Hematopoietic multipotent progenitor cell (in vitro differentiated cells): ENCODE results near the gene LLCFC1. TPM values are rescaled to one million over a fixed set of nuclear protein-coding genes. Genes with fewer than 3 reads are reported as not detected.
"Not testable (repeated sequence)": the region's sequence is repeated elsewhere in the genome, so short reads cannot be mapped to it uniquely, and the experiment has no call there.

ENCODE experiments used
- DNase-seq, 3 donors: peaks; one replicate each; pipeline ENCODE4 v3.0.0-alpha.2; 2011 to 2015; ENCODE audit warnings: low read depth in 2 of 3, low spot score in 2 of 3
- total RNA-seq: library from RNA; depleted of rRNA; stranded (reverse); fragments of >200 nt; gene quantifications from one replicate; pipeline ENCODE4 v1.2.3, GENCODE V29; 2012

Gene LLCFC1
- total RNA-seq, 1 donor, result not detected

DNA sequence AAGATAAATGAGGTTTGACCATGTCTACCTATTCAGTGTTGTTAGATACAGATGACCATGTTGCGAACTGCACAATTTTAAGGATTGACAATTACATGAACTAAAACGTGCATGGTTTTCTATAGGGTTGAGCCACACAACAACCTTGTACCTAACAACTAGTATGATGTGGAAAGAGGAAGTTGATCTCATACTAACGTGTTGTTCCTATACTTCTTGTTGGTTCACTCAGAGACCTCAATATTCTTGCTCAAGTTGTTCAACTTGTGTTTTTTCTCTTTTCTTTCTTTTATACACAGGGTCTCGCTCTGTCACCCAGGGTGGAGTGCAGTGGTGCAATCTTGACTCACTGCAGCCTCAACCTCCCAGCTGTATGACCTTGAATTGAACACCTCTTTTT is 28.9 kb downstream of the LLCFC1 start:
- DNase-seq, result peak in 1 of 3 donors; percentile 6

GRCh38 chr7:142969183-142969582 is 29.9 kb downstream of the LLCFC1 start:
- DNase-seq, result no peak

DNA sequence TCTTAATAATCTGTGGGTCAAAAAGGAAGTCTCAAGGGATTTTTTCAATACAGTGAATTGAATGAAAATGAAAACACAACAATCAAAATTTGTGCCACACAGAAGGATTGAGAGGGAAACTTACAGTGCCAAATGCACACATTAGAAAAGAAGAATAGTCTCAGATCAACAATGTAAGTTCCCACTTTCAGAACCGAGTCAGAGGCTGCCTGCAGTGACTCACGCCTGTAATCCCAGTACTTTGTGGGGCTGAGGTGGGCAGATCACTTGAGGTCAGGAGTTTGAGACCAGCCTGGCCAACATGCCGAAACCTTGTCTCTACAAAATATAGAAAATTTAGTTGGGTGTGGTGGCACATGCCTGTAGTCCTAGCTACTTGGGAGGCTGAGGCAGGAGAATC is 35.3 kb downstream of the LLCFC1 start:
- DNase-seq, result no peak

- not testable (repeated sequence) for DNase-seq
Observed at GRCh38 chr7:142978402-142978801, 39.1 kb downstream of the LLCFC1 start.

GRCh38 chr7:142983825-142984224 is 44.5 kb downstream of the LLCFC1 start:
- DNase-seq, result no peak

- no peak for DNase-seq
Observed at GRCh38 chr7:142984297-142984696, 45.0 kb downstream of the LLCFC1 start.

Other genes with a start within 250 kb of the LLCFC1 start
- 0.27 TPM for gene PRSS1, start 190.0 kb upstream of the LLCFC1 start, total RNA-seq
- gene PRSS2, start 168.5 kb upstream of the LLCFC1 start, total RNA-seq, result 22.9 TPM
- gene EPHB6, start 84.4 kb upstream of the LLCFC1 start, total RNA-seq, result 18.9 TPM
- under 0.01 TPM for gene TRPV6, start 53.7 kb upstream of the LLCFC1 start, total RNA-seq
- gene TRPV5, start 5.7 kb upstream of the LLCFC1 start, total RNA-seq, result under 0.01 TPM
- 2.4 TPM for gene KEL, start 22.9 kb downstream of the LLCFC1 start, total RNA-seq
- under 0.01 TPM for gene OR9A2, start 87.6 kb downstream of the LLCFC1 start, total RNA-seq
- gene OR6V1, start 112.9 kb downstream of the LLCFC1 start, total RNA-seq, result not detected
- gene PIP, start 192.6 kb downstream of the LLCFC1 start, total RNA-seq, result not detected
- not detected for gene TAS2R39, start 243.9 kb downstream of the LLCFC1 start, total RNA-seq